NCI-H460 (cell line): ENCODE results near the gene C11orf21. TPM values are rescaled to one million over a fixed set of nuclear protein-coding genes. Genes with fewer than 3 reads are reported as not detected.

Experiments
- DNase-seq: peaks from one replicate; pipeline ENCODE4 v3.0.0-alpha.2; 2016; ENCODE audit warnings: low read depth; ENCODE audit errors: extremely low read depth
- total RNA-seq: library from RNA; depleted of rRNA; stranded (reverse); fragments of >200 nt; shearing (Covaris generic); gene quantifications from 2 replicates; pipeline ENCODE4 v1.2.3, GENCODE V29; 2014

The C11orf21 gene
- total RNA-seq, 1 experiment from 2014 or later, result not detected

DNA sequence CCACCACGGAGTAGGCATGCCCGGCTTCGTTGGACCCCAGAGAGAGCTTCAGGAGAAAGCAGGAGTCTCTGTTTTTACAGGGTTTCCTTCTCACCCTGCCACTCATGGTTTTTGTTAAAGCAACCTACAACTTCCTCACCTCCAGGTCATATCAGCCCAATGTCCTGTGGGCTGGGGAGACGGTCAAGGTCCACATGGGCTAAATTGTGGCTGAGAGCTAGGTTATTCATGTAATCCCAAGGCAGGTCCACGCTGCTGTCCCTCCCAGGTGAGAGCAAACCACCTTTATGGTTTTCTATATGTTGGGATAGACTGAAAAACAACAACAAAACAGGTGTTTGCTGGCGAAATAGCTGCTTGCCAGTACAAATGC, 19.6 kb upstream of the C11orf21 start:
- DNase-seq, result no peak

DNA sequence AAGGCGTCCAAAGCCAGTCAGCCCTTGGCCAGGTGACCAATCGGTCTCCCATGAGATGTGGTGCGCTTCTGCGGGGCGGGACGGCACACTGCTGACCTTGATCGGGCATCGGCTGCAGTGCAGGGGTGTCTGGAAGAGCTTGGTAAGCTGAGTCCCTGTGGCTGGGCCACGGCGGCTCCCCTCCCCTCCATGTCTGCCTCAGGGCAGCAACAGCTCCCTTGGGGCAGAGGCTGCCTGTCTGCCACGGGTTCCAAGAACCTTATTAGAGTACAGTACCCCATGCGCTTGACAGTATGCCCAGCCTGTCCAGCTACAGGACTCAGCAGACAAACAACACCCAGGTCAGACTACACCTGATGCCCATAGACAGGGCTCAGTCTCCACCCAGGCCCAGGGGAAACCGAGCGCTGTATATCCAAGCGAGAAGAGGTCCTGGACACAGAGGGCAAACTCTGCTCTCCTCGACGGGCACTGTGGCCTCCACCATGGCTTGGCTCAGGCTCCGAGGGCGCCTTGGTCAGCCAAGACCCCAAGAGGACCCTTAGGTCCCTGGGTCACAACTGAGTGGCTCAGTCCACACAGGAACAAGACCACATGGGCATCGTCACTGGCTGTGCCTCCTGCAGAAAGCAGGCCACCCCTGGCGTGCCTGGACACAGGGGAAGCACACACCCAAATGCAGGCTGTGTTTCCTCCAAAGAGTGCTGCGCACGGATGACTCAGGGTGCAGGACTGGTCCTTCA, 19.0 kb upstream of the C11orf21 start:
- no peak for DNase-seq

DNA sequence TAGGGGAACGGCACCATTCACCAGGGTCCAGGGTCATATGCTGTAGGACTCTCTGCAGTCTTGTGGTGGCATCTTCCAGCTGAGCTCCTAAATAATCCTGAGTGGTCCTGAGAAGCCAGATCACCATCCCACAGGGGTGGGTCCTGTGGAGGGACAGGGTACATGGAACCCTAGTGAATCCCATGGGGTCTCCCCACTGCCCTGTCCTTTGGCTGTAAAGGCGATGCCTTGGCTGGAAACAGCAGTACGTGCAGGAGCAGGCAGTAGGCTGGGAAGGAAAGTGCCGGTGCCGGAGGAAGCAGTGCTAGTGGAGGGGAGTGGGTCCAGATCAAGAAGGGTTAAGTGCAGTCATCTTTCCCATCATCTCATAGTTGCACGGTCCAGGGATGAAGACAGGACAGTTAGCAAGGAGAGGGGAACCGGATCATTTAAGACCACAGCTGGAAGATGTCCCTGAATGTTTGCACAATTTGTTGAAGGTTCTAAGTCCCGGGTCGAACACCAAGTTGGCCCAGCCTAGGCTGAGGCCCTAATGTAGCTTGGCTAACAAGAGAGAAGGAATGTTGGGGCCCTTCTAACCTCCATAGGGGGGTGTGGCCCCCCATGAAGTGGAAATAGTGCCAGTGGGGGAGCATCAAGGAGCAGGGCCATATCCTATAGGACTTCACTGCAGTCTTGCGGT, 18.2 kb upstream of the C11orf21 start:
- no peak for DNase-seq

DNA sequence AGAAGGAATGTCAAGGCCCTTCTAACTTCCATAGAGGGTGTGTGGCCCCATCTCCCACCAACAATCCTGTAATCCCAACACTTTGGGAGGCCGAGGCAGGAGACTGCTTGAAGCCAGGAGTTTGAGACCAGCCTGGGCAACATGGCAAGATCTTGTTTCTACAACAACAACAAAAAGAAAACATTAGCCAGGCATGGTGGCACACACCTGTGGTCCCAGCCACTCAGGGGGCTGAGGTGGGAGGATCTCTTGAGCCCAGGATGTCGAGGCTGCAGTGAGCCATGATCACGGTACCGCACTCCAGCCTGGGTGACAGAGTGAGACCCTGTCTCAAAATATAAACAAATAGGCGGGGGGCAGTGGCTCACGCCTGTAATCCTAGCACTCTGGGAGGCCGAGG, 17.0 kb upstream of the C11orf21 start:
- DNase-seq, result no peak

DNA sequence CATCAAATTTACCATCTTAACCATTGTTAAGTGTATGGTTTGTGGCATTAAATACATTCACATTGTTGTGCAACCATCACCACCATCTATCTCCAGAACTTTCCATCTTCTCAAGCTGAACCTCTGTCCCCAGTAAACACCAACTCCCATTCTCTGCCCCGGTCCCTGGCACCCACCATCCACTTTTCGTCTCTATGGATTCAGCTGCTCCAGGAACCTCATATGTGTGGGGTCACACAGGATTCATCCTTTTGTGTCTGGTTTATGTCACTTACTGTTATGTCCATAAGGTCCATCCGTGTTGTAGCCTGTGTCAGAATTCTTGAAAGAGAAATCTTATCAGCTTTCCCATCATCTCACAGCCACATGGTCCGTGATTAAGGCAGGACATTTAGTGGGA, 16.4 kb upstream of the C11orf21 start:
- DNase-seq, result no peak

DNA sequence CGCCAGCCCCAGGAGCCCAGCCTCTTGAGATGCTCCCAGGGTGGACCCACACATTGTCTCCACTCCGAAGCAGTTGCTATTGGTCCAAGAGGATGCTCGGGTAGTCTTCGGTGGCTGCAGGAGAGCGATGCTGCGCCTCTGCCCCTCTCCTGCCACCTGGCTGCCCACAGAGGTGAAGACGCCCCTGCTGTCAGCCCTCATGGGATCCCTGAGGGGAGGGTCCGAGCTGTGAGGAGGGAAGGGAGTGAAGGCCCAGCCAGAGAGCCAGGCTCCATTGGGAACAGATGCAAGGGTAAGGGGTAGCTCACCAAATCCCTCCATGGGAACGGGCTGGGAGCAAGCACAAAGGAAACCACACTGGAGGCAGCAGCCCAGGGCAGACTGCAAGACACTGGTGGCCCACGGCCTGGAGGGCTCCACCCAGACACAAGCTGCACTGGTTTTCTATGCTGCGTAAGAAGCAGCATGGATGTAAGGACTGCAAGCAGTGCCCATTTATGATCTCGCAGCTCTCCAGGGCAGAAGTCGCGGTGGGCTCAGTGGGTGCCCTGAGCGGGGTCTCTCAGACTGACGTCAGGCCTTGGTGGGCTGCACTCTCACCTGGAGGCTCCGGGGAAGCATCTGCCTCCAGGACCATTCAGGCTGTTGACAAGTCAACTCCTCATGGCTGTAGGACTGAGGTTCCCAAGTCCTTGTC, 15.8 kb upstream of the C11orf21 start:
- DNase-seq, result no peak

DNA sequence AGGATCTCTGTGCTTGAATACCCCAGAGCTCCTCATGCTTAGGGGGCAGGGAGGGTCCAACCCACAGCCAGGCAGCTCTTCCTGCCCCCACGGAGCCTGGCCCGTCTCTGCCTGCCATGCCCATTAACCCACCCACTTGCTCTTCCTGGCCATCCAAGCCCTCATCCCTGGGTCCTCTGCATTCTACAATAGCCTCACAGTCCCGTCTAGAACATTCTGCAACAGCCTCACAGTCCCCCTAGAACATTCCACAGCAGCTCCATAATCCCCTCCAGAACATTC, 15.2 kb upstream of the C11orf21 start:
- no peak for DNase-seq

DNA sequence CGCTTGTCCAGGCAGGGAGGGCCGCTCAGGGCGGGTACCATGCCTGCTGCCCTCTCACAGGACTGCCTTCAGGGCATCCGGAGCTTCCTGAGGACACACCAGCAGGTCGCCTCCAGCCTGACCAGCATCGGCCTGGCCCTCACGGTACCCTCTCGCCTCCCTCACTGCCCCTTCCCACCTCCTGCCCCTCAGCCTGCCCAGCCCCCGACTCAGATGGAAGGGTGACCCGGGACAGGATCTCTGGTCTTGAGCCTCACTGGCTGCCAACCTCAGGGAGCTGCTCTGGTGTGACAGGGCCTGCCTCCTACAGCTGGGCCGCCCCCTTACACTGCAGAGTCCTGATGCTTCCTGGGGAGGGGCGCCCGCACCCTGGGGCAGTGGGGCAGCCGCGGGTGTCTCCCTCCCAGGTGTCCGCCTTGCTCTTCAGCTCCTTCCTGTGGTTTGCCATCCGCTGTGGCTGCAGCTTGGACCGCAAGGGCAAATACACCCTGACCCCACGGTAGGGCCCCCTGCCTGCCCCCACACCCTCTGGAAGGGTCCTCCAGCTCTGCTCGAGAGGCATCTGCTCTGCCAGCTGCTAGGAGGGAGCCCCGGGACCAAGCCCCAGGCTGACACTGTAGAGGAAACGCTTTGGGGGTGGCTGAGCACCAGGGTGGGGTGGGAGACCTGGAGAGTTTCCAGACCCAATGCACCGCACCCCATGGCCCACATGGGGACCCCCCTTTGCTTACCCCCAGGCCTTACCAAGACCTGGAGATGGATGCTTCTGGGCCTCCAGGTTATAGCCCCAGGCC, 14.6 kb upstream of the C11orf21 start:
- DNase-seq, result no peak

DNA sequence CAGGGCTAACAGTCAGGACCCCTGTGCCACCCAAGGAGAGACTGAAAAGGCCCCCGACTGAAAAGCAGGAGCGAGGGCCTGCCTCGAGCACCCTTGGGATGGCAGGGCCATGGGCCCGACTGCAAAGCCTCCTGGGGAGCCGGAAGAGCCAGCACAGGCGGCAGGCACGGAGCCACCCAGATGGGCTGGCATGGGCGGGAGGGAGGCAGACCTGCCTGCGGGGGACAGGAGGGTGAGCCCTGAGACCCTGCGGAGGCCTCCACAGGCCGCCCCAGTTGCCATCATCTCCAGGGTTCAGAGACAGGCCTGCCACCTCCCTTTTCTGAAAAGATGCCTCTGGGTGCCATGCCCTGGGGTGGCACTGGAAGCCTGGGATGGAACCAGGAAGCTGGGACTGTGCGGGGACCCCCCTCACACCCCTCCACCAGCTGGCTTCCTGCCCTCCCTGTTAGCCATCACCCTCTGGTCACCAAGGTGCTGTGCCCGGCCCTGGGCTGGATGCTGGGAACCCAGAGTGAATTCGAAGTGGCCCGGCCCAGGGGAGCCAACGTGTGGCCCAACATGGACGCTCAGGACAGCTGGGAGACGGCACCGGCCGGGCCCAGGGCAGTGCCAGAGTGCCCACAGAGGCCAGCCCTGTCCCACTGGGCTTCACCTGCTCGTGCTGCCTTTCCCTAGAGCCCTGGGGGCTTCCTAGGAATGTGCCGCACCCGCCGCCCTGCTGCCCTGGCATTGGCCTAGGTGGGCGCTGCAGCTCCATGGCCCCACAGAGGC, 13.9 kb upstream of the C11orf21 start:
- DNase-seq, result no peak

DNA sequence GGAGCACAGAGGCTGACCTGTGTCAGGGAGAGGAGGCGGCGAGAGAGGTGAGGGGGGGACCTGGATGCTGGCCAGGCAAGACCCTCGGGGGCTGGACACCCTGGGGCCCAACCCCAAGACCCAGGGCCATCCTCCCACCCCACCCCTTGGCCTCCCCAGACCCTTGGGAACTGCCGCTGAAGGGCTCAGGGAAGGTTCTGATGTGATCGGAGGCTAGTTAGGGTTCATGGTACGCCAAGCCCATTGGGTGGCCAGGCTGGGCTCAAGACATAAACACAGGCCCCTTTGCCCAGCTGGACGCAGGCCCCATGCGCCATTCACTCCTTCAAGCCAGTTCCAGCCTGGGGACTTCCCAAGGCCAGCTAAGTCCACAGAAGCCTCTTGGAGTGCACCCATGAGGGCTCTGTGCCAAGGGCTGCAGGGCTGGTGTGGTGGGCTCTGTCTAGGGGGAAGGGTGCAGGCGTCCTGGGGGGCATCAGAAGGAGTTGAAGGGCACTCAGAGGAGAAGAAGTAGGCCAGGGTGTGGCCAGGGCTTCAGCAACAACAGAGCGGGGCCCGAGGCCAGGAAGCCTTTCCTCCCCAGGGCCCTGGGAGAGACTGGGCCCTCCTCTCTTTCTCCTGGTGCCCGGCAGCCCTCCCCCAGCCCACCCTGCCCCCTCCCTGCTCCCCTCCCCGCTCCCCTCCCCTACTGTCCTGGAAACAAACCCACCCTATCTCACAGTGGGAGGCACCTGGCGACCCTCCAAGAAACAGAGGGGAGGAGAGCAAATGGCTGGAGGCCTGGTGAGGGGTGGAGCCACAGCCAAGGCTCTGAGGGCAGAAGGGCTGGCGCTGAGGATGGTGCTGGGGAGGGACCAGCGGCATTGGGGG, 13.0 kb upstream of the C11orf21 start:
- no peak for DNase-seq

DNA sequence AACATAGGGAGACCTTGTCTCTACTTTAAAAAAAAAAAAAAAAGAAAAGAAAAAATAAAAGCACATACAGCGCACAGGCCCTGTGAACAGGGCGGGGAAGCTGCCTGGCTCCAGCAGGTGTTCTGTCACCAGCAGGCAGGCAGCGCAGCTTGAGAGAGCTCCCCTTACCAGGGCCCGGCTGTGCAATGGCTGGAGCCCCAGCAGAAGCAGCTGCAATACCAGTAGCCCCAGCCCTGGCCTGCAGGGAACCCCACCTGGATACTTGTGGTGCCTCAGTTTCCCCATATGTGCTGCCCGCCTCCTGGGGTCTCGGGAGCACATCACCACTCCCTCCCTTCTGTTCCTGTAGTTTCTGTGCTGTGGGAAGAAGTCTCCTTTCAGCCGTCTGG, 12.4 kb upstream of the C11orf21 start:
- DNase-seq, result no peak

DNA sequence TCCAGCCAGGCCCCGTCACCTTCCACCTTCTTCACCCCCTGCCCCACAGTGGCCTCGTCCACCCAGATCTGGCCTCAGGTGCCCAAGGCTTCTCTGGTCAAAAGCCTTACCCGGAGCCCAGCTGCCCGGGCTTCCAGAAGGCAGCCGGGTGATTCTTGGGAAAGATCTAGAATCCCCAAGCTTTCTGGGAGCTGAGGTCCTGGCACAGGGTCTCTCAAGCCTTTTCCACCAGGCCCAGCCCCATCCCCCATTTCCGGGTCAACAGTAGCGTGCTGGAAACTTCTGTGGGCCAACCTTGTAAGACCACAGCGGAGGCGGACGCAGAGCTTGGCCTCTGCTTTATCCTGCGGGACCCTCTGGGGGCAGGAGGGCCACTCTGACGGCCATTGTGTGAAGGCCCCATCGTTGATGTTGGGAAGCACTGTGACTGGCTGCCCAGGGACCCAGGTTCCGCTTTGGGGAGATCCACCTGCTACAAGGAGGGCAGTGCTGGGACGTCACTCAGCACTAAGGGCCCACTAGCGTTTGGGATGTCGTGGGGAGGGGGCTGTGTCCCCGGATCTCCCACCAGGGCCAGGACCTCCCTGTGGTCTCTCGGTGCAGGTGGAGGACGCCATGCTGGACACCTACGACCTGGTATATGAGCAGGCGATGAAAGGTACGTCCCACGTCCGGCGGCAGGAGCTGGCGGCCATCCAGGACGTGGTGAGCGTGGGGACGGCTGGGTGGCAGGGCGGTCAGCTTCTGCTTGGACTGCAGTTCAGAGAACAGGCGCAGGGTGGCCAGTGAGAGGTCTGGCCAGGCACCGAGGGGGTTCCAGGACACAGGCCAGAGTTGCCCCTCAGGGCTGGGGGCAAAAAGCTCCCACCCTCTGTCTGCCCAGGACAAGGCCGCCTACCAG, 11.6 kb upstream of the C11orf21 start:
- no peak for DNase-seq

DNA sequence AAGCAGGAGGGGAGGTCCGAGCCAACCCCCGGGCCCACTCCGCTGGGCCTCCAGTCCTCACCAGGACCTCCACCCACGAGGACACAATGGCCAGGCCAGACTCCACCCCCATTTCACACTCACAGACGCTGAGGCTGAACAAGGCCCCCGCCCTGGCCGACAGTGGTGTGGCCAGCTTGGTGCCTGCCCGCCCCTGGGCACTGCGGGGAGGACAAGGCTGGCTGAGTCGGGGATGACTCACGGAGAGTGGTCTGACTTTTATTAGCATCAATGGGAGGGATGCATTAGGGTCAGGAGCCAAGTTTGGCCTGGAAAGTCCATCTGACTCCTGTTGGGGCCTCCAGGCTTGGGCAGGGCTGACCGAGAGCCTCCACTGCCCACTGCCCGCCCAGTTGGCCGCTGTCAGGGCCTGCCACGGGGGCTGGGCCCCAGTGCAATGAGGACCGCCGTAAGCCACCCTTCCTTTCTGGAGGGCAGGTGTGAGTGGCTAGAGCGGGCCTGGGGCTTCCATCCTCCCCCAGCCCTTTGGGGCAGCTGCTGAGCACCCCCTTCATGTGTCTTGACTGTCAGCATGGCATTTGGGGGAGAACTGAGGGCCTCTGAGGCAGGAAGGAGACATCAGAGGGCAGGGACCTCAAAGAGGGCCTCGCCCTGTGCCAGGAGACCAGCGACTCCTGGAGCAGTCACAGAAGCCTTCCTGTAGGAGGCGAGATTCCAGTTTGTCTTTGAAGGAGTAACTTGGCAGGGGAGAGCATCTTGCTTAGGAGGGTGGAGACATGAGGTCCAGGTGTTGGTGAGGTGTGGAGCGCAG, 10.7 kb upstream of the C11orf21 start:
- DNase-seq, result no peak

DNA sequence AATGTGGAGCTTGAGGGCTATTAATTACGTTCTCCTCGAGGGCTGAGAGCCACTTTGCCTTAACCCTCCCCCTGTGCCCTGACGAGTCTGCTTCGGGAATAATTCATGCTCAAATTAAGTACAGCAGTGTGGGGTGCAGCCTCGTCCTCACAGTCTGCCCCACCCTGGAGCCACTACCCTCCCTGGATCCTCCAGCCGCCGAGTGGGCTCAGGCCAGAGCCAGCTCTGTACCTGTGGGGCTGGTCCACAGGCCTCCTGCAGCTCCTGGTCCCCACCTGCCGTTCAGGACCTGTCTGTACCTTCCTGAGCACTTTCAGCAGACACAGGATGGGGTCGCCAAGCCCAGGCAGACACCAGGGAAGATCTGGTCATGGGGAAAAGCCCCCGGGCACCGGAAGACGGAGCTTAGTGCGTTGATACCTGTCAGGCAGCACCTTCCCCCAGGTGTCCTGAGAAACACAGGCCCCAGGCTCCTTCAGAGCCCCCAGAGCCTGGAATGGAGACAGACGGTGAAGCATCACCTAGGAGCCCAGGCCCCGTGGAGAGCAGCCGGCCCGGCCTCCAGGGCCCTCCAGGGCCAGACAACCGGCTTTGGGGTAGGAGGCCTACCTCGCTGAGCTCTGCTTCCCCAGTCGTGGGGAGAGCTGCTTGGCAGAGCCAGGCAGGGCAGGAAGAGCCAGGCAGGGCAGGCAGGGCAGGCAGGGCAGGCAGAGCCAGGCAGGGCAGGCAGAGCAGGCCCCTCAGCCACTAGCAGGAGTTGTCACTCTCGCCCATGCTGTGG, 9.8 kb upstream of the C11orf21 start:
- no peak for DNase-seq

DNA sequence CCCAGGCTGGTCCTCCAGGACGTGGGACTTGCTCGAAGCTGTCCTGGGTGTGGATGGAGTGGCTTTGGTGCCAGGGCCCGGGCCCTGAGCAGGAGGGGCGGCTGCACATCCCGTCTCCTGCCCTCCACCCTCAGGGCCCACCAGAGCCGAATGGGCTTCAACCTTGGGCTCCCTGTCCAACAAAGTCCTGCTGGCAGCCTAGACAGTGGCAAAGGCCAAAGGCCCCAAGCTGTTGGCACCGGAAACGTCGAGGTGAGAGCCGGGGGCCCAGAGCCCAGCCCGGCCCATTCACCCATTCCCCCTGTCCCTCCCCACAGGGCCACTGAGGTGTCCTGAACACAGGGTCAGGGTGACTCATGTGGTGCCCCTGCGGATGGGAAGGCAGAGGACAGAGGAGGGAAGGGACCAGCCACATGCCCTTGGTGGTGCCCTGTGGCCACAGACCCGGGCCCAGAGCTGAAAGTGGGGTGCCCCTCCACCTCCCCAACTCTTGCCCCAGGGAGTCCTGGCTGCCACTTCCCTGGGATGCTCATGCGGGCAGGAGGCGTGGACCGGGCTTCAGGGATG, 9.2 kb upstream of the C11orf21 start:
- DNase-seq, result no peak

DNA sequence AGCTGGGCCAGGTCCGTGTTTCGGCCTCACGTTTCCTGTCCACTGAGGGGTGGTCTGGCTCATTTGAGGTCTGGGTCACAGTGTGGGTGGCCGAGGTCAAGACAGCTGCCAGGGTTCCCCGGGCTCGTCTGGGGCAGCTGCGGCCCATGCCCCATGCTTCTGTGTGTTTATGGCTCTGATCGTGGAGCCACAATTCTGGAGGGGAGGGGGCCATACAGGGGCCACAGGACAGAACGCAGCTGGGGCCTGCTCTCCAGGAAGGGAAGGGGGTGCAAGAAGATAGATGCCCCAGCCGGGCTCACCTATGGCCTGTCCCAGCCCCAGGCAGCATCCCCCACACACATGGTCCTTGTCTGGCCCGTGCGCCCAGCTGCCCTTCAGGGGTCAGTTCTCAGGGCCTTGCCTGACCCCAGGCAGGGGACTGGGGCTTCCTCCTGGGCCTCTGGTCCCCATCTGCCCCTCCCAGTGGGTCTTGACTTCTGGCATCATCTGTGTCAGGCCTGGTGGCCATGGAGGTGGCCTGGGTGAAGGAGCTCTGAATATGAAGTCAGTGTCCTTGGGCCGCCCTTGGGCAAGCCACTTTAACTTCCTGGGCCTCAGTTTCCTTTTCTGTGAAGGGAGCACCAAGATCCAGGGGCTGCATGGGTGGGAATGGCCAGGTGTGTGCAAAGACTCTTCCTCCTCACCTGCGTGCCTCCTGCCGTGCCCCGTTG, 8.5 kb upstream of the C11orf21 start:
- no peak for DNase-seq
